GM18873 (cell line): ENCODE measurements around the gene PTGES.

Experiments
- ATAC-seq: cut with Tn5 transposase; IDR thresholded peaks from one replicate; pipeline ENCODE4 v1.9.1; 2021; ENCODE audit warnings: mild to moderate bottlenecking, moderate library complexity, moderate number of reproducible peaks; ENCODE audit not compliant: unreplicated experiment, low FRiP score

The PTGES gene

GRCh38 chr9:129696944-129697655, 55.7 kb downstream of the PTGES start:
- ATAC-seq = no peak

- ATAC-seq = no peak
Observed at GRCh38 chr9:129695870-129696269, 57.0 kb downstream of the PTGES start.

- no peak for ATAC-seq
Observed at GRCh38 chr9:129694243-129694646, 58.6 kb downstream of the PTGES start.

GRCh38 chr9:129693741-129694140, 59.1 kb downstream of the PTGES start:
- ATAC-seq = no peak

- no peak for ATAC-seq
Observed at GRCh38 chr9:129692534-129692933, 60.3 kb downstream of the PTGES start.
